ENCODE results near the gene PABPC1L. TPM values are rescaled to one million over a fixed set of nuclear protein-coding genes. Genes with fewer than 3 reads are reported as not detected.

Gene PABPC1L
- total RNA-seq, 1 experiment from 2014 or later, result 42.2 TPM

- no peaks in the 10 kb centered on the region for H3K27me3 ChIP-seq (replicated peaks; ENCODE audit: insufficient read depth, low read depth, low read length, poor library complexity)
- CTCF ChIA-PET, result no interaction called here
- no peaks in the 10 kb centered on the region for H3K9me3 ChIP-seq (ENCODE audit: low read depth, low read length, poor library complexity, severe bottlenecking)
- no peak for DNase-seq (ENCODE audit: low spot score)
- intact Hi-C loops (cut with micrococcal nuclease; ENCODE audit: unreplicated experiment), result no loop called here
- POLR2A ChIA-PET (ENCODE audit: low non-redundant PET), result no interaction called here
- TF ChIP-seq EZH2 (IDR thresholded peaks at IDR 0.05; ENCODE audit: borderline replicate concordance, low read depth, low read length, poor library complexity, severe bottlenecking), result no peak
- no peak for TF ChIP-seq CTCF (conservative IDR thresholded peaks at IDR 0.05; ENCODE audit: low read depth, low read length)
- no peaks in the 10 kb centered on the region for H3K4me1 ChIP-seq (ENCODE audit: insufficient read depth, low read length, poor library complexity, severe bottlenecking)
- peaks cover 11% of the 10 kb centered on the region for H3K36me3 ChIP-seq (ENCODE audit: insufficient read depth, low read length, poor library complexity, severe bottlenecking)
- H3K4me3 ChIP-seq (ENCODE audit: low read depth, low read length, poor library complexity, severe bottlenecking), result no peak overlapping the region
- BruUV-seq (replicated peaks), result no TSS peak
- H3K27ac ChIP-seq (ENCODE audit: low read depth, low read length, poor library complexity, severe bottlenecking), result no peak overlapping the region
Observed at GRCh38 chr20:44928595-44928994, 18.7 kb downstream of the PABPC1L start.

GRCh38 chr20:44930517-44931168, 20.8 kb downstream of the PABPC1L start:
- H3K36me3 ChIP-seq (ENCODE audit: insufficient read depth, low read length, poor library complexity, severe bottlenecking), result peaks cover 13% of the 10 kb centered on the region
- BruUV-seq (replicated peaks), result no TSS peak
- no peak for TF ChIP-seq CTCF (conservative IDR thresholded peaks at IDR 0.05; ENCODE audit: low read depth, low read length)
- TF ChIP-seq EZH2 (IDR thresholded peaks at IDR 0.05; ENCODE audit: borderline replicate concordance, low read depth, low read length, poor library complexity, severe bottlenecking), result no peak
- H3K27ac ChIP-seq (ENCODE audit: low read depth, low read length, poor library complexity, severe bottlenecking), result no peak overlapping the region
- H3K4me3 ChIP-seq (ENCODE audit: low read depth, low read length, poor library complexity, severe bottlenecking), result no peak overlapping the region
- no peaks in the 10 kb centered on the region for H3K9me3 ChIP-seq (ENCODE audit: low read depth, low read length, poor library complexity, severe bottlenecking)
- POLR2A ChIA-PET (ENCODE audit: low non-redundant PET), result no interaction called here
- intact Hi-C loops (cut with micrococcal nuclease; ENCODE audit: unreplicated experiment), result no loop called here
- no peak for DNase-seq (ENCODE audit: low spot score)
- no peaks in the 10 kb centered on the region for H3K4me1 ChIP-seq (ENCODE audit: insufficient read depth, low read length, poor library complexity, severe bottlenecking)
- CTCF ChIA-PET, result no interaction called here
- H3K27me3 ChIP-seq (replicated peaks; ENCODE audit: insufficient read depth, low read depth, low read length, poor library complexity), result no peaks in the 10 kb centered on the region

- TF ChIP-seq CTCF (conservative IDR thresholded peaks at IDR 0.05; ENCODE audit: low read depth, low read length), result no peak
- TF ChIP-seq EZH2 (IDR thresholded peaks at IDR 0.05; ENCODE audit: borderline replicate concordance, low read depth, low read length, poor library complexity, severe bottlenecking), result no peak
- ChIA-PET CTCF (no interaction called here), POLR2A (ENCODE audit: low non-redundant PET) (no interaction called here)
- DNase-seq (ENCODE audit: low spot score), result no peak
- intact Hi-C loops (cut with micrococcal nuclease; ENCODE audit: unreplicated experiment), result no loop called here
- no peaks in the 10 kb centered on the region for H3K27me3 ChIP-seq (replicated peaks; ENCODE audit: insufficient read depth, low read depth, low read length, poor library complexity)
- TSS peak; percentile 36 for BruUV-seq (replicated peaks)
- H3K36me3 ChIP-seq (ENCODE audit: insufficient read depth, low read length, poor library complexity, severe bottlenecking), result peaks cover 22% of the 10 kb centered on the region
- no peak overlapping the region for H3K4me3 ChIP-seq (ENCODE audit: low read depth, low read length, poor library complexity, severe bottlenecking)
- no peaks in the 10 kb centered on the region for H3K9me3 ChIP-seq (ENCODE audit: low read depth, low read length, poor library complexity, severe bottlenecking)
- H3K4me1 ChIP-seq (ENCODE audit: insufficient read depth, low read length, poor library complexity, severe bottlenecking), result no peaks in the 10 kb centered on the region
- no peak overlapping the region for H3K27ac ChIP-seq (ENCODE audit: low read depth, low read length, poor library complexity, severe bottlenecking)
Observed at GRCh38 chr20:44931911-44932310, 22.1 kb downstream of the PABPC1L start.

Measured in A673 (cell line).